ENCODE results near the gene LRRTM4.

GRCh38 chr2:76759634-76760366 lies 762.4 kb downstream of the LRRTM4 start:
- TF ChIP-seq CTCF (IDR thresholded peaks at IDR 0.05; ENCODE audit: poor library complexity, severe bottlenecking), result no peak
- TF ChIP-seq POLR2AphosphoS5 (IDR thresholded peaks at IDR 0.05), result no peak
- TF ChIP-seq REST (IDR thresholded peaks at IDR 0.05; ENCODE audit: borderline replicate concordance), result no peak
- no peak for TF ChIP-seq SMC3 (conservative IDR thresholded peaks at IDR 0.05; ENCODE audit: poor library complexity)
- no peak for TF ChIP-seq MXI1 (conservative IDR thresholded peaks at IDR 0.05; ENCODE audit: poor library complexity, severe bottlenecking)
- no peak for TF ChIP-seq EZH2 (IDR thresholded peaks at IDR 0.05; ENCODE audit: borderline replicate concordance, insufficient read depth, low read length, poor library complexity, severe bottlenecking)
- no peak for TF ChIP-seq EP300 (conservative IDR thresholded peaks at IDR 0.05; ENCODE audit: poor library complexity, severe bottlenecking)
- TF ChIP-seq RAD21 (conservative IDR thresholded peaks at IDR 0.05), result no peak
- TF ChIP-seq TAF1 (IDR thresholded peaks at IDR 0.05; ENCODE audit: low read depth), result no peak
